HEK293 (cell line): Measurements from ENCODE around the gene PLAC1.

Experiments used
- KLF1 ChIP-seq: fragments of 450-650 bp; formaldehyde crosslinking; IDR thresholded peaks from 2 replicates; pipeline ENCODE4 v1.5.1; 2016; ENCODE audit warnings: missing biosample characterization, missing genetic modification characterization
- KLF9 ChIP-seq: fragments of 450-650 bp; formaldehyde crosslinking; IDR thresholded peaks from 2 replicates; pipeline ENCODE4 v1.5.1; 2016; ENCODE audit warnings: missing biosample characterization, missing genetic modification characterization, low read depth
- MEIS1 ChIP-seq: sonication (generic); formaldehyde crosslinking; IDR thresholded peaks from 2 replicates; pipeline ENCODE4 v1.8.1; 2022; ENCODE audit warnings: missing genetic modification reagents, mild to moderate bottlenecking, borderline replicate concordance
- MYNN ChIP-seq: fragments of 450-650 bp; formaldehyde crosslinking; IDR thresholded peaks from 2 replicates; pipeline ENCODE4 v1.5.1; 2016; ENCODE audit warnings: missing biosample characterization, missing genetic modification characterization, borderline replicate concordance
- ZNF121 ChIP-seq: fragments of 450-650 bp; formaldehyde crosslinking; IDR thresholded peaks from 2 replicates; pipeline ENCODE4 v1.5.1; 2016; ENCODE audit warnings: missing biosample characterization, missing genetic modification characterization
- ZNF660 ChIP-seq: fragments of 450-650 bp; IDR thresholded peaks from 2 replicates; pipeline ENCODE4 v1.5.1; 2018; ENCODE audit warnings: missing biosample characterization, mild to moderate bottlenecking, missing genetic modification characterization
- TF ChIP-seq, protein P1 (sequence below): fragments of 450-650 bp; formaldehyde crosslinking; IDR thresholded peaks from 2 replicates; pipeline ENCODE4 v1.5.1; 2016; ENCODE audit warnings: missing biosample characterization, missing genetic modification characterization
- TF ChIP-seq, protein P2 (sequence below): fragments of 450-650 bp; formaldehyde crosslinking; IDR thresholded peaks from 2 replicates; pipeline ENCODE4 v1.5.1; 2017; ENCODE audit warnings: missing biosample characterization, mild to moderate bottlenecking, missing genetic modification characterization, moderate library complexity

DNA sequence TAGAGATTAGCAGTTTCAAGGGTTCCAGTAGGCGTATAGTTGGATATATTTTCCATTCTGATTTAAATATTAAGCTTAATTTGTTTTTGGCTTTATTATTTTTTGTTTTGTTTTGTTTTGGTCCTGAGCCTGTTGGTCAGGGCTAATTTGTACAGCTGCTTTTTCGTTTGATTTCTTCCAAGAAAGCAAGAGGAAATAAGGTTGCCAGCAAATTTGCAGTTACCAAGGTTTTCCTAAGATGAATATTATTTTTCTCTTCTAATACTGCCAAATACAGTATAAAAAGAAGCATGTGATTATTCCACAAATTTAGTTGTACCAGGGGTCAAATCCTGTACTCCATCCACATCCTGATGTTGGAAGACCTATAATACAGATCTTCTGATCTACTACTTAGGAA lies 24.9 kb downstream of the PLAC1 start:
- no peak for TF ChIP-seq MYNN
- no peak for TF ChIP-seq KLF1 (tag by site-specific recombination)
- TF ChIP-seq, protein P1, sequence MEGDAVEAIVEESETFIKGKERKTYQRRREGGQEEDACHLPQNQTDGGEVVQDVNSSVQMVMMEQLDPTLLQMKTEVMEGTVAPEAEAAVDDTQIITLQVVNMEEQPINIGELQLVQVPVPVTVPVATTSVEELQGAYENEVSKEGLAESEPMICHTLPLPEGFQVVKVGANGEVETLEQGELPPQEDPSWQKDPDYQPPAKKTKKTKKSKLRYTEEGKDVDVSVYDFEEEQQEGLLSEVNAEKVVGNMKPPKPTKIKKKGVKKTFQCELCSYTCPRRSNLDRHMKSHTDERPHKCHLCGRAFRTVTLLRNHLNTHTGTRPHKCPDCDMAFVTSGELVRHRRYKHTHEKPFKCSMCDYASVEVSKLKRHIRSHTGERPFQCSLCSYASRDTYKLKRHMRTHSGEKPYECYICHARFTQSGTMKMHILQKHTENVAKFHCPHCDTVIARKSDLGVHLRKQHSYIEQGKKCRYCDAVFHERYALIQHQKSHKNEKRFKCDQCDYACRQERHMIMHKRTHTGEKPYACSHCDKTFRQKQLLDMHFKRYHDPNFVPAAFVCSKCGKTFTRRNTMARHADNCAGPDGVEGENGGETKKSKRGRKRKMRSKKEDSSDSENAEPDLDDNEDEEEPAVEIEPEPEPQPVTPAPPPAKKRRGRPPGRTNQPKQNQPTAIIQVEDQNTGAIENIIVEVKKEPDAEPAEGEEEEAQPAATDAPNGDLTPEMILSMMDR (tag by site-specific recombination), result no peak
- no peak for TF ChIP-seq ZNF660
- no peak for TF ChIP-seq MEIS1 (CRISPR knock-in tag)
- no peak for TF ChIP-seq ZNF121 (tag by site-specific recombination)
- TF ChIP-seq, protein P2, sequence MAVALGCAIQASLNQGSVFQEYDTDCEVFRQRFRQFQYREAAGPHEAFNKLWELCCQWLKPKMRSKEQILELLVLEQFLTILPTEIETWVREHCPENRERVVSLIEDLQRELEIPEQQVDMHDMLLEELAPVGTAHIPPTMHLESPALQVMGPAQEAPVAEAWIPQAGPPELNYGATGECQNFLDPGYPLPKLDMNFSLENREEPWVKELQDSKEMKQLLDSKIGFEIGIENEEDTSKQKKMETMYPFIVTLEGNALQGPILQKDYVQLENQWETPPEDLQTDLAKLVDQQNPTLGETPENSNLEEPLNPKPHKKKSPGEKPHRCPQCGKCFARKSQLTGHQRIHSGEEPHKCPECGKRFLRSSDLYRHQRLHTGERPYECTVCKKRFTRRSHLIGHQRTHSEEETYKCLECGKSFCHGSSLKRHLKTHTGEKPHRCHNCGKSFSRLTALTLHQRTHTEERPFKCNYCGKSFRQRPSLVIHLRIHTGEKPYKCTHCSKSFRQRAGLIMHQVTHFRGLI (tag by site-specific recombination), result no peak
- TF ChIP-seq KLF9 (tag by site-specific recombination), result no peak
